ENCODE results near the gene VDR.
A peak's percentile ranks its signal among the peaks of the same experiment; 100 is the strongest.
"Not testable (repeated sequence)": the region's sequence is repeated elsewhere in the genome, so short reads cannot be mapped to it uniquely, and the experiment has no call there.

Gene VDR

DNA sequence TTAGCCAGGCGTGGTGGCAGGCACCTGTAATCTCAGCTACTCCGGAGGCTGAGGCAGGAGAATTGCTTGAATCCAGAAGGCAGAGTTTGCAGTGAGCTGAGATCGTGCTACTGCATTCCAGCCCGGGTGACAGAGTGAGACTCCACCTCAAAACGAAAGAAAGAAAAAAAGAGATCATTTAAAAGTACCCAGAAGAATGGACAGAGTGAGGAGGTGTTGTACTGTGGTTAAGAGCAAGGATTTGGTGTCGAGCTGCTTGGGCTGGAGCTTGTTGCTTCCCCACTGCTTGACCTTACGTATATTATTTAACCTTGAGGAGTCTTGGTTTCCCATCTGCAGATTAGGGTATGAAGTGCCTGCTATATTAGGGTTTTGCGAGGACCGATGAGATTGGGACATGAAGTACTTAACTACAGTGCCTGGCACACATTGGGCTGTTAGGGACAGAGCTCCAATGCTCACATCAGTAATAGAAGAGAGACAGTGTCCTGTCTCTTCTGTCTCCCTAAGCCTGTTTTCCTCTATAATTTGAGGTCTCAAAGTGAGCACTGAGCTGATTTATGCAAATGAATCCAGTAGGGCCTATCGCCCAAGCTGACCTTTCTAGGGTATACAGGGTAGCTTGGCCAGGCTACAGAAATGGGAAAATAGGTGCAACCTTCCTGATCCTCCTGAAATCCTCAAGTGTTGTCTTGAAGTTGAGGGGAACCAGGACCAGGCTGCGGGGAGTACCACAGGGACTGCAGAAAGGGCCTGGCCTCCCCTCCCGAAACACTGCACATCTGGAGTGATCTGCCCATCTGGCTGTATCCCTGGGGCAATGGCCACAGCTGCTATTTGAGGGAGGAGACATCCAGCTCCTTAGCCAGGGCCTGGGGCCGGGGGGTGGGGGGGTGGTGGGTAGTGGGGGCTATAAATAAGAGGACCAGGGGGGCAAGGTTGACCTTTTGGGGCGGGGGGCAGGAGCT, 76.5 kb downstream of the VDR start:
- DNase-seq, result no peak

DNA sequence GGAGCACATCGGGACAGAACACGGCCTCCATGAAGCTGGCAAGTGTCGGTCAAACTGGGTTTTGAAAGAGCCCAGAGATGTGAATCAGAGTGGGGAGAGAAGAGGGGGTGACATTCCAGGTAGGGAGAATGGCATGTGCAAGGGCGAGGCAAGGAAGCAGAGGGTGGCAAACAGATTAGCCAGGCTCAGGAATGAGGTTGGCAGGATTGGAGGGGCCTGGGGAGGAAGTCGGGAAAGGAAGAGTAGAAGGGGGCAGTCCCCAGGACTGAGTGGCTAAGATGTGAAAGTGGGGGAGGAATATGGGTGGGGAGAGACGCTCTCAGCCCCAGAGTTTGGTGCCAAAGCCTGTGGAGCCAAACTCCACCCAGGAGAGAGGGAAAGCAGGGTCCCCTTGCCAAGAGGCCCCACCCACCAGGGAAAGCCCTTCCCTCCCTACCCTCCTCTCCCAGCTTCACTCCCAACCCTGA, 79.6 kb downstream of the VDR start:
- DNase-seq, result no peak

DNA sequence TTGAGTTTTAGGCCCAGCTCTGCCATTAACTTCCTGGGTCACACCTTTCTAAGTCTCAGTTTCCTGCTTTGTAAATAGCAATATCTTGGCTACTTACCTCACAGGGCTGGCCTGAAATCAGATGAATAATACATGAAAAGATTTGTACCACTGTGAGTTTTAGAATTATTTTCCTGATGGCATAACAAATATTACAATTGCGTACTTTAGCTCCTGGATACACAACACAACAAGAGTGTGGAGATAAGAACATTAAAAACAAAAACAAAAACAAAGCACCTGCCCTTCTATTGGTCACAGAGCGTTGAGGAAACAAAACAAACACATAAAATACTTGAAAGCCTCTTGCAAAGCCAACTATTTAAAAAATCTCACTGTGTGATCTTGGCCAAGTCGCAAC, 80.2 kb downstream of the VDR start:
- no peak for DNase-seq

DNA sequence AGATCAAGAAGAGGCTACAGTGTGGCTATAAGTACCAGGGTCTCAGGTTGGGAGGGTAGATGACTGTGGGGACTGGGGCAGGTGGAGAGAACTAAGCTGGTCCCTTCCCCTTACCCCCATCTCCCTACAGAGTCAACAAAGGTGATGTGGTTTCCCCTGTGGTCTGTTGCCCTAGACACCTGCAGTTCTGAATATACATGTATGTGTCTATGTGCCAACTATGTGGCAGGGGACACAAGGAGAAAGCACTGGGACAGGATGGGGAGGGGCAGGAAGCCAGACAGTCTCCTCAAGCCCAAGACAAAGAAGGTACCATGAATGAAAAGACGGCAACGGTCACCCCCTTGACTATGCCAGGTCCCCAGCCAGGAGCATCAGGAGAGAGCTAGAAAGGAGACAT, 80.6 kb downstream of the VDR start:
- no peak for DNase-seq

DNA sequence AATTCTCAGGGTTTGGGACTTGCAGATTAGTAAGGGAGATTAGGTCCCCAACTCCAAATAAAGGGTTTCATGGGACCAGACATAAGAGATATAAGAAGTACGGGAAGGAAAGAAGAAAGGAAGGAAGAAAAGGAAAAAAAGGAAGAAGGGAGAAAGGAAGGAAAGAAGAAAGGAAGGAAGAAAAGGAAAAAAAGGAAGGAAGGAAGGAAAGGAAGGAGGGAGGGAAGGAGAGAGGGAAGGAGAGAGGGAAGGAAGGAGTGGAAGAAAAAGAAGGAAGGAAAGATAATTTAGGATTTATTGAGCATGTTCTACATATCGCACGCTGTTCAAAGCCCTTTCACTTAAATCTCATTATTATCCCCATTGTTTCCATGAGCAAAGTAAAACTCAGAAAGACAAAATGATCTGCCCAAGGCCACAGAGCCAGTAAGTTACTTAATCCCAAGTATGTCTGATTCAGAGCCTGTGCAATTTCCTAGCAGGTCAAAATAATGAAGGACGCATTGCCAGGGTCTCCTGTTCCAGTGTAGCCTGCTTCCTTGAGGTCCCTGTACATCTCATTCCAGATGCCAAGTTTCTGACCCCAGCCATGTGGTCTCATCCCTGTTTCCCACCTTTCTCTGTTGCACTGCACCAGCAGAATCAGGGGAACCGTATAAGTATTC, 81.2 kb downstream of the VDR start:
- no peak for DNase-seq

DNA sequence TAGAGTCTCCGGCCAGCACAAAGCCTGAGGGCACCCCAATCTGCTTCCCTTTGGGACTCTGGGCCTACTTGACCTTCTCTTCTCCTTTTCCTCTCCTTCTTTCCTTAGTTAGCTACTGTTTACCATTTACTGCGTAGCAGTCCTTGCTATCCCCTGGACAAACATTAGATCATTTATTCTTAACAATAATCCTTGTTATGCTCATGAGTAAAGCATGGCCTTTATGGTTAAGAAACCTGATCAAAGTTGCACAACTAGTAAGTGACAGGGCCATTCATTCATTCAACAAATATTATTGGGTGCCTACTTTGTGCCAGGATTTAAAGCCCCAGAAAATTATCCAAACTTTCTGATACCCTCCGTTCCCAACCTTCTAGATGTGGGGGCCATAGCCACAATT, 81.9 kb downstream of the VDR start:
- DNase-seq, result no peak

DNA sequence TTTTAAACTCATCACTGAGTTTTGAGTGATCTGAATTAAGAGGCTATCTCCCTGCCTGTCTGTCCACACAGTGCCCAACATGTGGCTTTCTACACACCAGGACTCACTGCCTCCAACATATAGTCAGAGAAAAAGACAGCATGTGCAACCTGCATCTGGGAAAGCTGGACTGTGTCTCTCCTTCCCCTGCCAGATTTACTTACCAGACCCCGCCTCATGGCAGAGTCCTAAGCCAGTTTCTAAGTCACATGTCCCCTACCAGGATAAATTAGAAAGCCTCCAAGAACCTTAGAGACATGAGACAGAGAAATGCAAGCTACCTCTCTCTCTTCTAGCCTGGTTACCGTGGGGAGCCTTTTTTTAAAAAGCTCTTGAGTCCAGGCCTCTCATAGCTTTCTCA, 82.4 kb downstream of the VDR start:
- DNase-seq, result no peak

DNA sequence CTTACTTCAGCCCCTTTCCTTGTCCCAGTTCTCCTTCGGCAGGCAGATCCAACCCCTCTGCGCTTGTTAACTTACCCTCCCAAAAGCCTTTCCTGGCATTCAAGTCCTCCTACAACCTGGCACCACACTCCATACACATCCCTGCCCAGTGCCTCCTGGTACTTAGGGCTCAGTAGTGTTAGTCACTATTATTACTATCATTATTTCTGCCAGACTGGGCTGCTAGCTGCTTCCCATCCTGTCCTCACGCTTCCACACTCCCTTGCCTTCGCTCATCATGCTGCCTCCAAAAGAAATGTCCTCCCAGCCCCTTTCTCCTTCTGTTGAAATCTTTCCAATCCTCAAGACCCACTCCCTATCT, 83.5 kb downstream of the VDR start:
- no peak for DNase-seq

DNA sequence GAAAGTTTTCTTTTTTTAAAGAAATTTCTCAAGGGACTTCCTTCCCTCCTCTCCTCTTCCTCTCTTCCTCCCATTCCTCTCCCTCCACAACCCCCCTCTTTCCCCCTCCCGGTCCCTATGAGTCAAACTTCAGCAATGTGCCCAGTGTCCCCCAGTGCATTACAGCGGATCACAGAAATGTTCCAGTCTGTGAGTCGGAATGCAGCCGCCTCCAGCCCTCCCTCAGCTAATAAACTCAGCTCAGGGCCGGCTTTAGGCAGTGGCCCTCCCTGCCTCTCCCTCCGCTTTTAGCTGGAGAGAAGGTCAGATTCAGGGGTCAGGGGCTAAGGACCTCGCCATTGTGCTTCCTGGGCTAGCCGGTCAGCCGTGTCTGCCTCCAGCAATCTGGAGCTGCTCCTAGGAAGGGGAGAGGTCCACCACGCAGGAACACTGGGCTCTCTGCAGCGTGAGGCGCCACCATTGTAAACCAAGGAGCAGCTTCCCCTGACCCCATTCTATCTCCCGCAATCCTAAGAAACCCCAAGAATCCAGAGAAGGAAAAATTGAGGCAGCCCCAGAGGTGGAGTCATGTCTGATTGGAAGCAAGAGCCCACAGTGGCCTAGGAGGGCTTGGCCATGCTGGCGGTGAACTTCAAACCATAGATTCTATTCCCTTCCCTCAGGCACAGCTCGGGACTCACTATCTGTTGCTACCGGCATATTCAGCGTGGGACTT, 84.0 kb downstream of the VDR start:
- peak; percentile 81 to 86 (median 84) for DNase-seq

DNA sequence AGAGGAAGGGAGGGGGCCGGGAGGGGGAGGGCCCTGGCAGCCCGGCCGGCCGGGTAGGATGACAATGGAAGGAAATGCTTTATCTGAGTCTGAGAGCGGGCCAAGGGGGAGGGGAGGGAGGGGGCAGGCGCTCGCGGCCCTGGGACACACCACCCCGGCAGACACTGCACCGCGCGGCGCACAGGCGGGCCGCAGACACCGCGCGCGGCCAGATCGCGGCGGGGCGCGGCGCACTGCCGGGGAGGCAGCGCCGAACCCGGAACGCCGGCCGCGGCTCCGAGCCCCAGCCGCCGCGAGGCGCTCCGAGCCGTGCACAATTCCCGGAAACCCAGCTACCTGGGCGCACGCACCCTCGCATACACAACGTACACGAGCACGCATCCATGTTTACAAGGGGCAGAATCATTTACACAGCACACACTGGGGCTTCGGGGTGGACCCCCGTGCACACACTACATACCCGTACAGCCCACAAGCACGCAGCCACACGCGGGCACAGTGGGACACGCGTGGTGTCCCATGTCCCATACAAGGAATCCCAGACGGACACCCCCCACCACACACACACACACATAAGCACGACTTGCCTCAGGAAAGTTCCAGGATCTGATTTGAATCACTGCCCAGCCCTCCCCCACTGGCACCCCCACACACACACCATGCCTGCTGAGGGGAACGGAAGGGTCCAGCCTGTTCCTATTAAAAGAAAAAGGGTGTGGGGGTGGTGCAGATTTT, 84.7 kb downstream of the VDR start, which contains the start of gene HDAC7:
HDAC7 (minus strand) TSS at position 8 of the 735 bp plus-strand sequence. CDS start 118 bp downstream, outside the sequence.
- peak; percentile 29 to 69 (median 41) for DNase-seq

DNA sequence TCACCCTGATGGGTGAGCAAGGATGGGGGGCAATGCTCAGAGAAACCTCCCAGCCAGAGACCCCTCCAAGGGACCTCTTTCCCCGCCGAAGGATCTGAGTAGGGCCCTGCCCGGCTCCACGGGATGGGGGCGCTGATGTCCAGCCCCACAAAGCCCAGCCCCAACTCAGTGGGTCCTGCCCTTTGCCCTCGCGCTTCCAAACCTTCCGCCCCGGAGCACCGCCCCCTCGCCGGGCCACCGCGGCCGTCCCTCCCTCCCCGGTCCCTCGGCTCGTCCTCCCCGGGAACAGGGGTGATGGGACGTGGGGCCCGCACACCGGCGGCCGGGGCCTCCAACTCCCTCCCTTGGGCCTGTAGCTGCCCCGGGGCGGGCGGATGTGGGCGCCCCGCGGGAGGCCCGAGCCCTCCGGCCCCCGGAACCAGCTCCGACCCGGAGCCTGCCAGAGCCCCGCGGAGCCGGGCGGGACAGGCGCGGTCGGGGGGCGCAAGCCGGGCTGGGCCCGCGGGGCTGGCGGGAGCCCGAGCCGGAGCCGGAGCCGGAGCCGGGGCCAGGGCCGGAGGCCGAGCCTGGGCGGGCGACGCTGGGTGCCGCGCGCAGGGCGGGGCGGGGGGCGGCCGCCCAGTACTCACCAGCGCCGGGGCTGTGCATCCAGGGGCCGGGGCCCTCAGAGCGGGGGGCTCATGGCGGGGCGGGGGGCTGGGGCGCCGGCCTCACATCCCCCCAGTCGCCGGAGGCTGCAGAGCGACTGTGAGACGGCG, 85.5 kb downstream of the VDR start:
- peak; percentile 64 to 84 (median 65) for DNase-seq

DNA sequence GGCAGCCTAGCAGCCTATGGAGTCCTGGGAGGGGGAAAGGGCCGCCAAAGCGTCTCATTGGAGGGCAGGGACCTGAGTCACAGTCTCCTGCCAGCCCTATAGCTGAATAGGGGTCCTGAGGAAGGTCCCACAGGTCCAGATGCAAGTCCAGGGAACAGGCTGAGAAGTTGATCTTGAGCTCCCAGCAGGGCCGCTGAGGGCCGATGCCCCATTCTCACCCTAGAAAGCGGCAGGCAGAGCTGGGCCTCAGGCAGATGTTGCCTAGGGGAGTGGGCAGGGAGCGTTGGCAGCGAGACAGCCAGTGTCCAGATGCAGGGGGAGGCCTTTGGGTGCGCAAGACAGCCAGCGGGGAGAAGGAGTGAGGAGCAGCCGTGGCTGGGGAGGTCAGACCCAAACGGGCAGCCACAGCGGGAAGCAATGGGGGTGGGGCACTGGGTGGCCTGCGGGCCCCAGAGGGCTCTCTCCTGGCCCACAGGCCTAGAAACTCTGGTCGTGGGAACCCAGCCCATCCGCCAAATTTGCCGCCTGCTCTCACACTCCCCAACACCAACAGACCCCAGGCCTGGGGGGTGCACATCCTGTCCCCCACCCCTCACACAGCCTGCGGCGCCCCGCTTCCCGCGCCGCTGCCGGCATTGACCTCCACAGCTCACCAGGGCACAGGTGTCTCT, 86.2 kb downstream of the VDR start:
- DNase-seq, result peak in 2 of 3 donors; percentile 28 to 49

DNA sequence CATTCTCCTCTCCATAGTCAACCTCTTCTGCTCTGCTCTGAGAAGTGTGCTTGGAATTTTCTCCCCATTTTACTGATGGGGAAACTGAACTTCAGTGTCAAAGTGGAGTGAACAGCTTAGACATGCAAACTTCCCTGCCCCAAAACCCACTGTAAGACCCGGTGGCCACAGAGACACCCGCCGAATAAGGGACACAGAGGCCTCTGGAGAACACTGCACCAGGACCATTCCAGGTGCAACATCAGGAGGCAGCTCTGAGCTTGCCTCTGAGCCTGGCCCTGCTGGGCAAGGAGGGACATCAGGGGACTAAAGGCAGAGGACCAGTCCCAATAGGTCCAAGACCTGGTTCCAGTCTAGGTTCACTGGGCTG, 86.8 kb downstream of the VDR start:
- no peak for DNase-seq

DNA sequence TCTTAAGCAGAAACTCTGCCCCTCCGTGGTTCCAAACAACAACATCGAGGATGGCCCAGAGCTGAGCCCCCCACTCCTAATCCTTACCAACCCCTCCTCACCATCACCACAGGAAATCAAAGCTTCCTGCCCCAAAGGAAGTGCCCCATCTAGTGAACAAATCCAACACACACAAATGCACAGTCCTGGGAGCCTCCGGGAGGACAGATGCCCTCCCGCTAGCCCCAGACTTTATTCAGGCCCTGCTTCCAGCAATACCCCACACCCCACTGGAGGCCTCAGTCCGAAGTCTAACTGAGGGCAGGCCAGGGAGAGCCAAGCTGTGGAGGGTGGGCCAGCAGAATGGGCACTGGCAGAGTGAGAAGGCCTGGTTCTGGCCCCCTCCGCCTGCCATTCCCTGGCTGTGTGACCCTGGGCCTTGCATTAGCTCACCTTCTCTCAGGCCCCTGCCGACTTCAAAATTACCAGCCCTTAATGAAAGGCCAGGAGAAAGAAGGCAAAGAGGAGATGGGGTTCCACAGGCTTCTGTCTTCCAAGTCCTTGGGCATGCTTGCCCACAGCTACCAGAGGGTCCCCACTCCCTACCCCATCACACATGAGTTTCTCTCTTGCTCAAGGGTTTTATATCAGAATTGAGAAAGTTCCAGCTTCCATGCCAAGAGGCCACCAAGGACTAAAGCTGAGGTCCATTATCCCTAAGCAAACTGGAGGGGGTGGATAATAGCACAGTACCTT, 87.4 kb downstream of the VDR start:
- peak in 2 of 3 donors; percentile 22 to 25 for DNase-seq

DNA sequence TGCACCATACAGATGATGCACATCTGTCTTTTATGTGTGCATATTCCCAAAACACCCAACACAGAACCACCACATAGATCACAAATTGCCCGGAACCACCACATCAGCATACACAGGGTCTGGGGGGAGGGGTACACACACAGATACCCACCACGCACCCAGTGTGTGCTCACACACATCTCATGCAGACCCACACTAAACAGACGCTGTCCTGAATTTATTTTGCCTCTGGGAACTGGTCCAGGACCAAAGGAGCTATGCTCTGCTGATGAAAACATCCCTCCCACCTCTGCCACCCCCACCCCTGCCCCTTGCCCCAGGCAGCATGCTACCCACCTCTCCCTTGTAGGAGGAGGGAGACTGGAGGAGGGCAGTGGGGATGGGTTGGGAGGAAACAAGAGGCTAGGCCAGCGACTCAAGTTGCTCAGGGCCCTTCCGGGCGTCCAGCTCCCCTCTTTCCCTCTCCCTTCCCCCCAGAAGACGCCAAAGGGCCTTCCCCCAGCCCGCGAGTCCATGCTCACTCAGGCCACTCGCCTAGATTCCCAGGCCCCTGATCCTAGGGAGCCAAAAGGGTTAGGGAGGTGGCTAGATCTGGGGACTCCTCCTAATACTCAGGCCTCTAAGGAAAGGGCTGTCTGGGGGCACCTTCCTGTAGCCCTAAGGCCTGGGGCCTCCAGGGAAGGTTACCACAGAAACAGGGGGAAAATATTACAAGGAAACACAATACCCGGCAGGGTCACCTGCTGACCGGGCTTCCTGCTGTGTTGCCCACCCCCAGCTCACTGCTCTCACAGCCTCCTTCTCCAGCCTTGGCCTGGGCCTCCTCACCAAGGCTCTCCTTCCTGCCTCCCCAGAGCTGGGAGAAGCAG, 88.2 kb downstream of the VDR start:
- no peak for DNase-seq

DNA sequence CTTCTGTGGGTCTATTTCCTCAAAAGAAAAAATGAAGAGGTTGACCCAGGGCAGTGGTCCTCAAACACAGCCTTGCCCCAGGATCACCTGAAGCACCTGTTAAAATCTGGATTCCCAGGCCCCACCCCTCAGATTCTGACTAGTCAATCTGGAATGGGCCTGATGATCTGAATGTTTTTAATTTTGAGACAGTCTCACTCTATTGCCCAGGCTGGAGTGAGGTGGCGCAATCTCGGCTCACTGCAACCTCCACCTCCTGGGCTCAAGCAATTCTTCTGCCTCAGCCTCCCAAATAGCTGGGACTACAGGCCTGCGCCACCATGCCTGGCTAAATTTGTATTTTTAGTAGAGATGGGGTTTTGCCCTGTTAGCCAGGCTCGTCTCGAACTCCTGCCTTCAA, 89.3 kb downstream of the VDR start:
- DNase-seq, result not testable (repeated sequence)

DNA sequence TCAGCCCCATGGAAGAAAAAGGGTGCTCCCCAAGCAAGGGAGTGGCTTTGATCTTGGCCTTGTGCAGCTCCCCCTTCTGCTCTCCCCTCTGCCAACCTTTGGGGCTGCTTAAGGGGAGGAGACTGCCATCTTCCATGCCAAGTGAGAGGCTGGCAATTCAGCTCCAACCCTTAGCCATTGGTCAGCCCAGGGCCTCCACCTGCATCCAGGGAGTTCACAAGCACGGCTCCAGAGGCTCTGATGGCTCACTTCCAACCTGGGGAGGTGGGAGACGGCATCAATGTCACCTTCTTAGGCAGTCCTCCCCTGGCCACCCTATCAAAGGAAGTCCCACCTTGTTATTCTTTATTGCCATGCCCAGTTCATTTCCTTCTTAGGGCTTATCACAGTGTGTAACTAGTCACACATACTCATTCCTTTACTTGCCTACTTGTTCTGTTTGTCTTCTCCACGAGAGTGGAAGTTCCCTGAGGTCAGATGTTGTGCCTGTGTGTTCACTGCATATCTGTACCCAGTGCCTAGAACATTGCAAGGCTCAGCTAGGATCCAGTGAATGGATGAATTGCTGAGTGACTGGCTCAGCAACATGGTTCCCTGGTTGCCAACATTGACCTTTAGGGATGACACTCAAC, 90.1 kb downstream of the VDR start:
- no peak for DNase-seq

DNA sequence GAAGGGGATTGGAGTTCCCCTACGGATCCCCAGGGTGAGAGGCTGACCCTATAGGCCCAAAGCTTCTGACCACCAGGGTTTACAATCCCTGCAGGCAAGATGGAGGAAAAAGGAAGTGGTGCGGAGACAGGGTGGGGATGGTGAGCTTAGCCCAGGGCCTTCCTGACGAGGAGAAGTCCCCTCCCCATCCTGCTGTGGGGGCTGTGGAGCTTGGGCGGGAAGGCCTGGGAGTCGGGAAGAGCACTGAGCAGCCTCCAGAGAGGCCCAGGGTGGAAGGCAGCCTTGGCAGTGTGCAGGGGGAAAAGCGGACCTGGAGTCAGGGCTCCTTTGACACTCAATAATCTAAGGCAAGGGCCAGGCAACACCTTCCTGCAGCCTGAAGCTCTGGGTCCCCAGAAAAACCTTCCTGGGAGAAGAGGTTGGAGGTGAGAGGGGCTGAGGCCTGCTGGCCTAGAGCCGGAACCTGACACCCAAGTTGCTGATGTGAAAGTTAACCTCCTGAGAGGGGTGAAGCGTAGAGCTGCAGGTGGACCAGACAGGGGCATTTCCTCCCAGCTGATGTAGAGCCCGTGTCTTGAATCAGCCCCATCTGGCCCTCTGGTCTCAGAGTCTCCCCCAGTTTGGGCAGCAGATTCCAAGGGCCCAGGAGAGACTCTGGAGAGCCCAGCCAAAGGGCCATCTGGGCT, 91.1 kb downstream of the VDR start:
- peak; percentile 77 to 87 (median 84) for DNase-seq

Data from suppressor macrophage treated with lipopolysaccharide for 1 hour (primary cell).